ENCODE results near the gene SNPH.

Gene SNPH

DNA sequence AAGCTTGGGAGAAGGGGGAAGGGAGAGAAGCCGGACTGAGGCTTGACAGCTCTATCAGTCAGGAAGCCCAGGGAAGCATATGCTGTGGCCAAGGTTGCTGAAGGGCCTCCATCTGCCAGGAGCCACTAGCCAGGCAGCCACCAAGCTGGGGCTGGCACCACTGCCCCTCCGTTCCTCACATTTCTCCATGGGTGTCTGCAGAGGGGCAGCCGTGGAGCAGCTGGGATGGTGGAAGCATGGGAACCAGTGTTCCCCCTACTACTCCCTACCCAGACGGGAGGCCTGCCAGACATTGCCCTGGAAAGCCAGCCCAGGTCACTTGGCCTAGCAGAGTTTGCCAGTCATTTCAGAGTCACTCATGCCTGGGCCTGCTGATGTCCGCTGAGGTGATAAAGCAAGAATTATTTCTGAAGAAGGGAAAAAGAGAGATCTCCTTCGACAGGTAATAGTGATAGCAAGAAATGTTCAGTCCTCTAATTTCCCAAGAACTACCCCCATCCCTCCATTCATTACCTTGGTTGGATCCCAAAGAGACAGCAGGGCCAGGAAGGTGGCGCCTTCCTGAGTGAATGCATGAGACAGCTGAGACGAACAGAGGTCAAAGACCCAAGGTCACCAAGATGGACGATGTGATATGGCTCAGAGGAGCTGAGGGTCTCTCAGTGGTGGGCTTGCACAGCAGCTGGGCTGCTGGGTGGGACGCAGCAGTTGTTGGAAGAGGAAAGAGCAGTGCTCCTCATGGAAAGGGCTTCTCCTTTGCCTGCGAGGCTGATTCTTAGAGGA lies 21.9 kb downstream of the SNPH start:
- Histone ChIP-seq H3K36me3 (ENCODE audit: control insufficient read depth in 2 of 2, insufficient read depth in 2 of 2, low read length in 2 of 2) (no peaks in the 10 kb centered on the region), H3K9ac (ENCODE audit: low read depth in 1 of 2, low read length in 2 of 2) (no peak overlapping the region), H3K27ac (ENCODE audit: low read depth in 2 of 2, low read length in 2 of 2) (no peak overlapping the region), H3K27me3 (ENCODE audit: control insufficient read depth in 2 of 2, insufficient read depth in 2 of 2, low read length in 2 of 2) (no peaks in the 10 kb centered on the region), H3K4me3 (ENCODE audit: low read length in 2 of 2) (no peak overlapping the region), H3K4me1 (ENCODE audit: control insufficient read depth in 2 of 2, insufficient read depth in 2 of 2, low read length in 2 of 2) (no peaks in the 10 kb centered on the region), H3K9me3 (ENCODE audit: control insufficient read depth in 2 of 2, low read length in 2 of 2) (no peaks in the 10 kb centered on the region)

DNA sequence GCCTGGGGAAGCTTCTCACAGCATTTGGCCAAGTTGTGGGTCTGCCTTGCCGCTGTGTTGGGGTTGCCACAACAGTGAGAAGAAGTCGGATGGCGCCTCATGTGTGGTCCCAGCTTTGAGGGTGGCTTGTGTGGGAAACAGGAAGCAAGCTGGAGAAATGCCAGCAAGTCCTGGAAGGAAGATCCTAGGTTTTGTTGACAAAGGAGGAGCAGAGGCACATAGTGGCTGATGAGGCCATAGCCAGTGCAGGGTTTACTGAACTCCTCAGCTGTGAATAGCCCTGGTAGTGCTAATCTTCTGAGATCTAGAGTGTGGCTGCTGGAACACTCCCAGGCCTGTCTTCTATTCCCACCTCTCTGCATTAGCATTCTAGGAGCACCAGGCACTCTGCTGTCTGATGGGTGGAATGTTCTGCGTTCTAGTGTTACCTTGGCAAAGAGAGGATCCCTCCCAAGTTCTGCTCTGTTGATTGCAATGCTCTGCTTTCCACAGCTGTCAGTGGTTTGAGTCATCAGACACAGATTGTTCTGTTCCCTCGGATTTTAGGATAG lies 25.2 kb downstream of the SNPH start:
- Histone ChIP-seq H3K27me3 (ENCODE audit: control insufficient read depth in 2 of 2, insufficient read depth in 2 of 2, low read length in 2 of 2) (no peaks in the 10 kb centered on the region), H3K4me1 (ENCODE audit: control insufficient read depth in 2 of 2, insufficient read depth in 2 of 2, low read length in 2 of 2) (no peaks in the 10 kb centered on the region), H3K9me3 (ENCODE audit: control insufficient read depth in 2 of 2, low read length in 2 of 2) (no peaks in the 10 kb centered on the region), H3K4me3 (ENCODE audit: low read length in 2 of 2) (no peak overlapping the region), H3K27ac (ENCODE audit: low read depth in 2 of 2, low read length in 2 of 2) (peak overlapping the region in 1 of 2 donors; percentile 21), H3K9ac (ENCODE audit: low read depth in 1 of 2, low read length in 2 of 2) (no peak overlapping the region), H3K36me3 (ENCODE audit: control insufficient read depth in 2 of 2, insufficient read depth in 2 of 2, low read length in 2 of 2) (no peaks in the 10 kb centered on the region)

GRCh38 chr20:1292620-1293019 lies 26.5 kb downstream of the SNPH start:
- Histone ChIP-seq H3K27ac (ENCODE audit: low read depth in 2 of 2, low read length in 2 of 2) (no peak overlapping the region), H3K9ac (ENCODE audit: low read depth in 1 of 2, low read length in 2 of 2) (no peak overlapping the region), H3K36me3 (ENCODE audit: control insufficient read depth in 2 of 2, insufficient read depth in 2 of 2, low read length in 2 of 2) (no peaks in the 10 kb centered on the region), H3K4me1 (ENCODE audit: control insufficient read depth in 2 of 2, insufficient read depth in 2 of 2, low read length in 2 of 2) (no peaks in the 10 kb centered on the region), H3K9me3 (ENCODE audit: control insufficient read depth in 2 of 2, low read length in 2 of 2) (no peaks in the 10 kb centered on the region), H3K27me3 (ENCODE audit: control insufficient read depth in 2 of 2, insufficient read depth in 2 of 2, low read length in 2 of 2) (no peaks in the 10 kb centered on the region), H3K4me3 (ENCODE audit: low read length in 2 of 2) (no peak overlapping the region)

DNA sequence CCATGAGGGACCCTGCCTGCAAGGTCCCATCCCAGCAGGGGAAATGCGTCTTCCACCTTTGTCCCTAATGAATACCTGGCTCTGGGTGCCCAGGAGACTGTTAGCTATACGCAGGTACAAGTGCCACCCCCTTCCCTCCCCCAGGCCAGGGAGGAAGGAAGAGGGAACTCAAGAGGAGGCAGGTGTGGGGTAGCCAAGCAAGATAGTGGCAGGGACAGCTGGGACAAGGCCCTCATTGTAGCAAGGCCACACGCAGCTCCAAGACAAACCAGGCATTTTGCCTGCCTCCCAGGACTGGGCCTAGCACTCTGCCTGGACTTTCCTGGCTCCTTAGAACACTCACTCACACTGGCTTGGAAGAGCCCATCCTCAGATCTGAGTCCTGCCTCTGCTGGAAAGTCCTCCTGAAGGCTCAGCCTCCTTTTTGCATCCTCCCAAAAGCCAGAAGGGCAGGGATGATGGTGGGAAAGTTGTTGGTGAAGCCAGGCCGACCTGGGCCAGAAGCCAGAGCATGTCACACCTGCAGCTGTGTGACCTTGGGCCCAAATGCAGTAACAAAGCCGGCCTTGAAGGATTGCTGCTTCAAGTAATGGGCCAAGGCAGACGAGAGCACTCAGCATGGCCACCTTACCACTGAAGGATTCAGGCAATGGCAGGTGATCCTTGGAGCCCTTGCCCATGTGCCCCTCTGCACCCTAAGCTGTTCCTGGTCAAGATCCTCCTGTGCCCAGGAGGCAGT lies 27.7 kb downstream of the SNPH start:
- H3K9ac ChIP-seq (ENCODE audit: low read depth in 1 of 2, low read length in 2 of 2), result no peak overlapping the region
- H3K27me3 ChIP-seq (ENCODE audit: control insufficient read depth in 2 of 2, insufficient read depth in 2 of 2, low read length in 2 of 2), result no peaks in the 10 kb centered on the region
- no peak overlapping the region for H3K4me3 ChIP-seq (ENCODE audit: low read length in 2 of 2)
- H3K27ac ChIP-seq (ENCODE audit: low read depth in 2 of 2, low read length in 2 of 2), result no peak overlapping the region
- H3K36me3 ChIP-seq (ENCODE audit: control insufficient read depth in 2 of 2, insufficient read depth in 2 of 2, low read length in 2 of 2), result no peaks in the 10 kb centered on the region
- no peaks in the 10 kb centered on the region for H3K4me1 ChIP-seq (ENCODE audit: control insufficient read depth in 2 of 2, insufficient read depth in 2 of 2, low read length in 2 of 2)
- H3K9me3 ChIP-seq (ENCODE audit: control insufficient read depth in 2 of 2, low read length in 2 of 2), result no peaks in the 10 kb centered on the region

DNA sequence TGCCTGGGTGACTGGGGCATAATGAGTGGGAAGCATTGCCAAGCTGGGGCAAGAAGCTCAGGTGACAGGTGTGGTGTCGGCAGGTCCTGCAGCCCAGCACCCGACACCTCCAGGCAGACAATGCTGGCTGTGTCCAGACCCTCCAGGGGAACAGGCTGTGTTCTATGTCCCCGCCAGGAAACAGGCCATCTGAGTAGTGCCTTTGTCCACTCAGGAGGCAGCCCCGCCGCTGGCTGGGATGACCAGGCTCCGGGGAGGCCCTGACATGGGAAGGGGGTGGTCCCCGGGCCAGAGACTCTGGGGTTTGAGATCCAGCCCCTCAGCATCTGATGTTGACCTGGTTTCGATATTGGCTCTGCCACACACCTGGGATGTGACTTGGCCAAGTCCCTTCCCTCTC lies 28.4 kb downstream of the SNPH start:
- H3K9ac ChIP-seq (ENCODE audit: low read depth in 1 of 2, low read length in 2 of 2), result no peak overlapping the region
- no peaks in the 10 kb centered on the region for H3K36me3 ChIP-seq (ENCODE audit: control insufficient read depth in 2 of 2, insufficient read depth in 2 of 2, low read length in 2 of 2)
- H3K4me3 ChIP-seq (ENCODE audit: low read length in 2 of 2), result no peak overlapping the region
- H3K27ac ChIP-seq (ENCODE audit: low read depth in 2 of 2, low read length in 2 of 2), result no peak overlapping the region
- H3K9me3 ChIP-seq (ENCODE audit: control insufficient read depth in 2 of 2, low read length in 2 of 2), result no peaks in the 10 kb centered on the region
- H3K27me3 ChIP-seq (ENCODE audit: control insufficient read depth in 2 of 2, insufficient read depth in 2 of 2, low read length in 2 of 2), result no peaks in the 10 kb centered on the region
- no peaks in the 10 kb centered on the region for H3K4me1 ChIP-seq (ENCODE audit: control insufficient read depth in 2 of 2, insufficient read depth in 2 of 2, low read length in 2 of 2)

DNA sequence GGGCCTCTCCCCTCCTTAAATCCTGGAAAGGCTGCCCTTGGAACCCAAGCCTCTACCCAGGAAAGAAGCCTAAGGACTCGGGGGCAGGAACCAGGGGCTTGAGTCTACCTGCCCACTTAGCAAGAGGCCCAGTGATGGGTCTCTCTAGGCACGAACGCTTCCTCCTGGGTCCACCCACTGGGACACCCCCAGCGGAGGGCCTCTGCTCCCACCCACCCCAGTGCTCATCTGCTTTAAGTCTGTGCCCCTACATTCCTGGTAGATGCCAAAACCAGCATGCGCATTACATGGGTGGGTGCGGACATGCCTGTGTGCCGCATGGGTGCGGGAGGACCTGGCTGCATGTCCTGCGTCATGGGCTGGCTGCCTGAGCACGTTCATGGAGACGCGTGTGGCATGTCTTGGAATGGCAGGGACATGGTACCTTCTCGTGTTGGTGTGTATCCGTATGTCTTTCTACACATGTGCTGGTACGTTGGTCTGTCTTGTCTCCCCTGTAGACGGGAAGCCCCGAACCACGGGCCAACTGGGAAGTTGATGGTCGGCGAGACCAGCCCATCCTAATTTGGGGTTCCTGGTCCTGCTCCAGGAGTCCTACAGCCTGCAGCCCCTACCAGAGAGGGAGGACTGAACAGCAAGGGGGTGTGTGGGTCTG lies 29.3 kb downstream of the SNPH start:
- no peak overlapping the region for H3K9ac ChIP-seq (ENCODE audit: low read depth in 1 of 2, low read length in 2 of 2)
- no peaks in the 10 kb centered on the region for H3K9me3 ChIP-seq (ENCODE audit: control insufficient read depth in 2 of 2, low read length in 2 of 2)
- no peaks in the 10 kb centered on the region for H3K27me3 ChIP-seq (ENCODE audit: control insufficient read depth in 2 of 2, insufficient read depth in 2 of 2, low read length in 2 of 2)
- H3K4me3 ChIP-seq (ENCODE audit: low read length in 2 of 2), result no peak overlapping the region
- H3K27ac ChIP-seq (ENCODE audit: low read depth in 2 of 2, low read length in 2 of 2), result no peak overlapping the region
- H3K4me1 ChIP-seq (ENCODE audit: control insufficient read depth in 2 of 2, insufficient read depth in 2 of 2, low read length in 2 of 2), result no peaks in the 10 kb centered on the region
- H3K36me3 ChIP-seq (ENCODE audit: control insufficient read depth in 2 of 2, insufficient read depth in 2 of 2, low read length in 2 of 2), result no peaks in the 10 kb centered on the region

DNA sequence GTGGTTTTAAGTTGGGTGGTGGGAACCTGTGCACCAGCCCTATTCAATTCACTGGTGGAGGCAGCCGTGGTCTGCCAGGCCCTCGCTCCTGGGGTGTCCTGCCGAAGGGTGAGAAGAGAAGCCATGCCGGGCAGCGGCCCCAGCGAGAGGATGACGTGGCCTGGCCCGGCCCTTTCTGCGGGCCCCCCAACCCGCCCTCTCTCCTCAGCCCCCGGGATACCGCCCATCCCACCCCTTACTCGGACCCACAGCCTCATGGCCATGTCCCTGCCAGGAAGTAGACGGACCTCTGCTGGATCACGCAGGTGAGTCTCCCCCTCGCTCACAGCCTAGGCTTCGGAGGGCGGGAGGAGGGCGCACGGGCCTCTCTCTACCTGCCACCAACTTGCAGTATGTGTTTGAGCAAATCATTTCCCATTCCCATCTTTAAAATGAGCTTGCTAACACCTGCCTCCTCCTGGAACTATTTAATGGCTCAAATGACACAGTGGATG lies 30.1 kb downstream of the SNPH start:
- no peaks in the 10 kb centered on the region for H3K36me3 ChIP-seq (ENCODE audit: control insufficient read depth in 2 of 2, insufficient read depth in 2 of 2, low read length in 2 of 2)
- H3K27ac ChIP-seq (ENCODE audit: low read depth in 2 of 2, low read length in 2 of 2), result no peak overlapping the region
- no peaks in the 10 kb centered on the region for H3K4me1 ChIP-seq (ENCODE audit: control insufficient read depth in 2 of 2, insufficient read depth in 2 of 2, low read length in 2 of 2)
- no peak overlapping the region for H3K4me3 ChIP-seq (ENCODE audit: low read length in 2 of 2)
- H3K9ac ChIP-seq (ENCODE audit: low read depth in 1 of 2, low read length in 2 of 2), result no peak overlapping the region
- H3K9me3 ChIP-seq (ENCODE audit: control insufficient read depth in 2 of 2, low read length in 2 of 2), result no peaks in the 10 kb centered on the region
- H3K27me3 ChIP-seq (ENCODE audit: control insufficient read depth in 2 of 2, insufficient read depth in 2 of 2, low read length in 2 of 2), result no peaks in the 10 kb centered on the region

DNA sequence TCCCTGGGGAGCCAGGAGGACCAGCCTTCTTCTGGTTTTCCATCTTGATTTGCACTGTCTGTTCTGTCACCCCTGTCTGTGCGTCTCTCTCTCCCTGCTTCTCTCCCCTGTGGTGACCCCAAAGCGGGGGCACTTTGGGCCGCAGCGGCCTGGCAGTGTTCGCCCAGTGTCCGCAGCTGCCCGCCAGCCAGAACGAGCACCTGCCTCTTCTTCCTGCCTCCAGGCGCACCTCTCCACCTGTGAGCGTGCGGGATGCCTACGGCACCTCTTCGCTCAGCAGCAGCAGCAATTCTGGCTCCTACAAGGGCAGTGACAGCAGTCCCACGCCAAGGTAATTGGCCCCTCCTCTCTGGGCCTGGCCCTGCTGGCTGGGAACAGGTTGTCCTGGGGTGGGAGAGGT lies 30.8 kb downstream of the SNPH start:
- H3K9ac ChIP-seq (ENCODE audit: low read depth in 1 of 2, low read length in 2 of 2), result no peak overlapping the region
- no peaks in the 10 kb centered on the region for H3K36me3 ChIP-seq (ENCODE audit: control insufficient read depth in 2 of 2, insufficient read depth in 2 of 2, low read length in 2 of 2)
- no peak overlapping the region for H3K4me3 ChIP-seq (ENCODE audit: low read length in 2 of 2)
- H3K4me1 ChIP-seq (ENCODE audit: control insufficient read depth in 2 of 2, insufficient read depth in 2 of 2, low read length in 2 of 2), result no peaks in the 10 kb centered on the region
- no peaks in the 10 kb centered on the region for H3K27me3 ChIP-seq (ENCODE audit: control insufficient read depth in 2 of 2, insufficient read depth in 2 of 2, low read length in 2 of 2)
- no peaks in the 10 kb centered on the region for H3K9me3 ChIP-seq (ENCODE audit: control insufficient read depth in 2 of 2, low read length in 2 of 2)
- H3K27ac ChIP-seq (ENCODE audit: low read depth in 2 of 2, low read length in 2 of 2), result no peak overlapping the region

- Histone ChIP-seq H3K9ac (ENCODE audit: low read depth in 1 of 2, low read length in 2 of 2) (no peak overlapping the region), H3K27ac (ENCODE audit: low read depth in 2 of 2, low read length in 2 of 2) (no peak overlapping the region), H3K27me3 (ENCODE audit: control insufficient read depth in 2 of 2, insufficient read depth in 2 of 2, low read length in 2 of 2) (no peaks in the 10 kb centered on the region), H3K36me3 (ENCODE audit: control insufficient read depth in 2 of 2, insufficient read depth in 2 of 2, low read length in 2 of 2) (no peaks in the 10 kb centered on the region), H3K4me1 (ENCODE audit: control insufficient read depth in 2 of 2, insufficient read depth in 2 of 2, low read length in 2 of 2) (no peaks in the 10 kb centered on the region), H3K9me3 (ENCODE audit: control insufficient read depth in 2 of 2, low read length in 2 of 2) (no peaks in the 10 kb centered on the region), H3K4me3 (ENCODE audit: low read length in 2 of 2) (no peak overlapping the region)
Measured at GRCh38 chr20:1297486-1297885, 31.4 kb downstream of the SNPH start.

DNA sequence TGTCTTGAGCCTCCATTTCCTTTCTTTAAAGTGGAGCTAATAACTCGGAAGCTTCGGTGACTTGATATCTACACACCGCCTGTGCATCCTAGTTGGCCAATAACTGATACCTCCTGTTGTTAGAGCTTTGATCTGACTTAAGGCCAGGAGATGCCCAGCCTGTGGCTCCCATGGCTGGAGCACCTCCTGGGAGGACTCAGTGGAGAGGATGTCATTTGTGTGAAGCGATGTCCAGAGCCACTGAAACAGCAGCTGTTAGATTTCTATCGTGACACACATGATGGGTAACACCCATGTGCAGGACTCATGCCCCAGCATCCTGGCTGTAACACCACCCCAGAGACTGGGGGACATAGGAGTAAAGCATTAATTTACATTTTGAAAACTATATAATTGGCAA lies 32.1 kb downstream of the SNPH start:
- H3K9me3 ChIP-seq (ENCODE audit: control insufficient read depth in 2 of 2, low read length in 2 of 2), result no peaks in the 10 kb centered on the region
- H3K27ac ChIP-seq (ENCODE audit: low read depth in 2 of 2, low read length in 2 of 2), result no peak overlapping the region
- no peak overlapping the region for H3K9ac ChIP-seq (ENCODE audit: low read depth in 1 of 2, low read length in 2 of 2)
- no peaks in the 10 kb centered on the region for H3K27me3 ChIP-seq (ENCODE audit: control insufficient read depth in 2 of 2, insufficient read depth in 2 of 2, low read length in 2 of 2)
- no peaks in the 10 kb centered on the region for H3K36me3 ChIP-seq (ENCODE audit: control insufficient read depth in 2 of 2, insufficient read depth in 2 of 2, low read length in 2 of 2)
- no peaks in the 10 kb centered on the region for H3K4me1 ChIP-seq (ENCODE audit: control insufficient read depth in 2 of 2, insufficient read depth in 2 of 2, low read length in 2 of 2)
- H3K4me3 ChIP-seq (ENCODE audit: low read length in 2 of 2), result no peak overlapping the region
